ENCODE results near the gene TACR3.
"Not testable (repeated sequence)": the region's sequence is repeated elsewhere in the genome, so short reads cannot be mapped to it uniquely, and the experiment has no call there.

Gene TACR3, protein sequence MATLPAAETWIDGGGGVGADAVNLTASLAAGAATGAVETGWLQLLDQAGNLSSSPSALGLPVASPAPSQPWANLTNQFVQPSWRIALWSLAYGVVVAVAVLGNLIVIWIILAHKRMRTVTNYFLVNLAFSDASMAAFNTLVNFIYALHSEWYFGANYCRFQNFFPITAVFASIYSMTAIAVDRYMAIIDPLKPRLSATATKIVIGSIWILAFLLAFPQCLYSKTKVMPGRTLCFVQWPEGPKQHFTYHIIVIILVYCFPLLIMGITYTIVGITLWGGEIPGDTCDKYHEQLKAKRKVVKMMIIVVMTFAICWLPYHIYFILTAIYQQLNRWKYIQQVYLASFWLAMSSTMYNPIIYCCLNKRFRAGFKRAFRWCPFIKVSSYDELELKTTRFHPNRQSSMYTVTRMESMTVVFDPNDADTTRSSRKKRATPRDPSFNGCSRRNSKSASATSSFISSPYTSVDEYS

DNA sequence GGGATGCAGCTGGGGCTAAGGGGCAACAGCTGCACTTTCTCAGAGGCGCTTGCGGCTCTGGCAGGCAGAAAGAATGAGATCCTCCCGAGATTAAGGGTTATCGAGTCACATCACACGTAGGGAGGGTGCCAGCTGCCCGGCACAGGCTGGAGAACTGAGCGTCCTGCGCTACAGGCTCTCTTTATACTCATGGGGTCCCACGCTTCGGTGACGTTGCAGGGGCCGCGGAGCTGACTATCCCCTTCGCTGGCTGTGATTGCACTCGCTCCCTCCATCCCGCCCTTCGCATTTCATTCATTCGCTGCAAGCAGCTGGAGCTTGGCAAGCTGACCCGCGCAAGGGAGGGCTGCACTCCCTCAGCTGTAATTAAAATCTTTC, at the start of gene TACR3:
TSS of gene TACR3 (minus strand) at position 156 of the 378 bp plus-strand sequence. CDS start 310 bp downstream, outside the sequence.
- FAIRE-seq = no peak

DNA sequence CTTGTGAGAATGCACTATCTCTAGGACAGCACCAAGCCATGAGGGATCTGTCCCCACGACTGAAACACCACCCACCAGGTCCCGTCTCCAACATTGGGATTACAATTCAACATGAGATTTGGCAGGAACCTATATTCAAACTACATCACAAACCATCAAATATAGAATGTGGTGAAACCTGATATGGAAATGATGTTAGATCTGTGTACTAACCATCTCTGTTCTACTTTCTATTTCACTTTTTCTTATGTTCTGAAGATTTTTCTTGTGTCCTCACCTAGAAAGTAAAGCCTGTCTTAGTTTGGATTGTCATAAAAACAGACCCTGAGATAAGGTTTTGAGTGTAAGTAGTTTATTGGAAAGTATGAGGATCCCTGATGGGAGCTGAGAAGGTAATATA, 37.8 kb upstream of the TACR3 start:
- no peak for FAIRE-seq

DNA sequence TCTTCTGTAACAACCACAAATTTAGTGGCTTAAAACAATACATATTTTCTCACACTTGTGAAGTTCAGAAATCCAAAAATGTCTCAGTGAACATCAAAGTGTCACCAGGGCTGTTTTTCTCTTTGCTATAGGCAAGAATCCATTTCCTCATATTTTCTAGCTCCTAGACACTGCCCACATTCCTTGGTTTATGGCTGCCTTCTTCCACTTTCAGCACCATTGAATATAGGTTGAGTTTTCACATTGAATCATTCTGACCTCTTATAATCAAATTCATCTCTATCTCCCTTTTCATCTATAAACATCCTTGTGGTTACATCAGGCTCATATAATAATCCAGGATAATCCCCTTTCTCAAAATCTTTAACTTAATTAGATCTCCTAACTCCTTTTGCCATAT, 37.0 kb upstream of the TACR3 start:
- no peak for FAIRE-seq

DNA sequence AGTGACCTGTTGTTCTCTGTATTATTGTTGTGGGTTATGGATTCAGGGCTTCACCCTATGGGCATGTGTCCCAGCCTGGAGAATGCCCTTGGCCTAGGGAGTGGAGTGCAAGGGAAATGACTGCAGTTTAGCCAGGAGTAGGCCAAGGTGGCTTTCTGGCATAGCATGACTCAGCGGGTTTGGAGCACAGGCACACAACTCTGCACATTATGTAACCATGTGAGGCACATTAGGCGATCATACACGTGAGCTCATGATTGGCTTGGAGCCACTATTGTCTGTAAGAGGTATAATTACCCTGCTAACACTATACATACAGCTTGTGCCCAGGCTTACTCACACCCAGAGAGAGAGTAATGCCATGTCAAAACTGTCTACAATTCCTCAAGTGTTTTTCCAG, 35.1 kb upstream of the TACR3 start:
- FAIRE-seq = no peak

DNA sequence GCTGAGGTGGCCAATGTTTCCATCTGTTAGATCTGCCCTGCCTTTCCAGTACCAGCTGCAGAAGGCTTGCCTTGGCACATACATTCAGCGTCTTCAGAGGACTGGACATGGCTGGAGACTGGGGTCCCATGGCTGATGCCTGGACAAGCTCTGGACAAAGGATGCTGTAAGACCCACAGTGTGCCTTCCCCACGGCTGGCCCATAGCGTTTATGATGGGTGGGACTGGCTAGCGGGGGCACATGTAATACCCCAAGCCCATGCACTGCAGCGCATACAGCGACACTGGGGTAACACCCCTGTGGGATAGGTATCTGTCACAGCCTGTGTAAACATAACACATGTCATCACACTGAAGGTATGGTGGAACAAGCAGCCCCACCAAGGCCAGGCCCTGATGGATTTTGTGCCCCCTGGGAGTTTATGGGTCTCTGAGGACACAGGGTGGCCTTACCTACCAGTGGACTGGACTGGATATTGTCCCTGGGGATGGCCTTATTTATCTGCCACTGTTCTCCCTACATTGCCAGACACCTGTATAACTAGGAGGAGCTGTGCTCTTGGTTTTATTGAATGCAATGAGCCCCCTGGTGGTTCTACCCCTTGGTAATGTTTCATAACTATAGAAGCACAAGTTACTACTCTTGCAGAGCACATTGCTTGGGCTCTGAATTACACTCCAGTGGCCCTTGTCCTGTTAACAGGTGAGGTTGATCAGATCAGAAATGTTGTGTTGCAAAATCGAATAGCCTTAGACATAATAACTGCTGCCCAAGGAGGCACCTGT, 34.3 kb upstream of the TACR3 start:
- no peak for FAIRE-seq

DNA sequence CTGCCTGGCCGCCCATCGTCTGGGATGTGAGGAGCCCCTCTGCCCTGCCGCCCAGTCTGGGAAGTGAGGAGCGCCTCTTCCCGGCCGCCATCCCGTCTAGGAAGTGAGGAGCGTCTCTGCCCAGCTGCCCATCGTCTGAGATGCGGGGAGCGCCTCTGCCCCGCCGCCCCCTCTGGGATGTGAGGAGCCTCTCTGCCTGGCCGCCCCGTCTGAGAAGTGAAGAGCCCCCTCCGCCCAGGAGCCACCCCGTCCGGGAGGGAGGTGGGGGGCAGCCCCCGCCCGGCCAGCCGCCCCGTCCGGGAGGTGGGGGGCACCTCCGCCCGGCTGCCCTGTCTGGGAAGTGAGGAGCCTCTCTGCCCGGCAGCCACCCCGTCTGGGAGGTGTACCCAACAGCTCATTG, 3.4 kb upstream of the TACR3 start:
- not testable (repeated sequence) for FAIRE-seq

DNA sequence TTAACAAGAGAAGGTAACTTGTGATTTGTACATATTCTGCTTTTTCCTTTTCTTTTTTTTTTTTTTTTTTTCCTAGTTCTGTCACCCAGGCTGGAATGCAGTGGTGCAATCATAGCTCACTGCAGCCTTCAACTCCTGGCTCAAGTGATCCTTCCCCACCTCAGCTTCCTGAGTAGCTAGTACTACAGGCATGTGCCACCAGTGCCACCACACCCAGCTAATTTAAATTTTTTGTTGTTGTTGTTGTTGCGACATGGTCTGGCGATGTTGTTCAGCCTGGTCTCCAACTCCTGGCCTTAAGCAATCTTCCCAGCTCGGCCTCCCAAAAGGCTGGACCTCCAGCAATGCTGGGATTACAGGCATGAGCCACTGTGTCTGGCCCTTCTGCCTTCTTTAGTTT, 1.5 kb upstream of the TACR3 start:
- no peak for FAIRE-seq

DNA sequence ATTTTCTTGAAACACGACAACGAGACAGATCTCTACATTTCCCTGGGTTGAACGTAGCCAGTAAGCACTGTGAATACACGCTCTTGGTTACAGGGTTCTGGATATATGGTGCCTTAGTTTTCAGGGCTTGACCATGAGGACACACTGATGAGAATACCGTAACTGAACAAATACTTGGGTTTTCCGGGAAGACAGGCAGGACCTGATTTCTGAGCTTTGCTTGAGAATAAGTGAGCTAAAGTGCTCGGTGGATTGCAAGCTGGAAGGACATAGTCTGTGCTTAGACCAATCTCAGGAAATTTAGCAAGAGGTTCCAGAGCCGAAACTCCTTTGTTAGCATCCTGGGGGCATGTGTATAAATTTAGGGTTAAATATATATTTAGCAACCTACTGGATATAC, 876 bp upstream of the TACR3 start:
- FAIRE-seq = no peak

DNA sequence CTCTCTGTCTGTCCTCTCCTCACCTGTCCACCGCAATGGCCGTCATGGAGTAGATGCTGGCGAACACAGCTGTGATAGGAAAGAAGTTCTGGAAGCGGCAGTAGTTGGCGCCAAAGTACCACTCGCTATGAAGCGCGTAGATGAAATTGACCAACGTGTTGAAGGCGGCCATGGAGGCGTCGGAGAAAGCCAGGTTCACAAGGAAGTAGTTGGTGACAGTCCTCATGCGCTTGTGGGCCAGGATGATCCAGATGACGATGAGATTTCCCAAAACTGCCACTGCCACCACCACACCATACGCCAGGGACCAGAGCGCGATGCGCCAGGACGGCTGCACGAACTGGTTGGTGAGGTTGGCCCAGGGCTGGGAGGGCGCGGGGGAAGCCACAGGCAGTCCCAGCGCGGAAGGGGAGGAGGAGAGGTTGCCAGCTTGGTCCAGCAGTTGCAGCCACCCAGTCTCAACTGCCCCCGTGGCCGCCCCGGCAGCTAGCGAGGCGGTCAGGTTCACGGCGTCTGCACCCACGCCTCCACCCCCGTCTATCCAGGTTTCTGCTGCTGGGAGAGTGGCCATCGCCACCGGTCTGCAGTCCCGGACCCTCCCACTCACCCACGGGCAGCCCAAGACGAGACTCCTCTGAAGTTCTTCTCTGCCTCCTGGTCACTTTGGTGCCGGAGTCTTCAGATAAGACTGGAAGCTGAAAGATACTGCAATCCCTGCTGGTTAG, 518 bp downstream of the TACR3 start:
- FAIRE-seq = no peak

DNA sequence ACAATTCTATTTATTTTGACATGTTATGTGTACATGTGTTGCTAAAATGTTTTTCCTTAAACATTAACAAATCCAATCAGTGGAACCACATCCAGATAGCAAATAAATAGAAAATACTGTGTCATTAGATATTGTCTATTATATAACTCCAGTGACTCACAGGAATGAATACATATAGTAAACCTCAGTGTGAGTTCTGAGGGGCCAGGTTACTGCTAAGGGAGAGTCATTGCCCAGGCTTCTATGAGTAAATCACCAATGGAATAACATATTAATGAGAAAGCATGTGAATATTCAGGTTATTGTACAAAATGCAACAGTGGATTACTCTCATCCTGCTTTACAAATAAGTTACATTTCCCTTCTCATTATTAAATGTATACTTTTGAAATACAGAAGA, 27.2 kb downstream of the TACR3 start:
- FAIRE-seq = no peak

DNA sequence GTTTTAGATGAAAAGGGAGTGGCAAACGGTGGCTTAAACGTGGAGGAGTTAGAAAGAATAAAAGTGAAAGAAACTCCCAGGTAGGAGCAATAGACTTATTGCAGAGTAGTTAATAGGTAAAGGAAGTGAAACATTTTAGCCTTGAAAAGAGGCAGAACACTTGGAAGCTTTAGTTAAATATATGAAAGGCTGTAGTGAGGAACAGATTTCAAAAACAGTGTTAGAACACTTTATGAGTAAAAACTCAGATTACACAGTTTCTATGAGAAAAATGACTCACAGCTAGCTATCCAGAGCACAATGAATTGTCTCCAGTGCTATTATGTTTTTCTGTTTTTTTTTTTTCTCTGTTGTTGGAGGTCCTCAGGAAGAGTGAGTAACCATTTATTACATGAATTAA, 45.8 kb downstream of the TACR3 start:
- no peak for FAIRE-seq

DNA sequence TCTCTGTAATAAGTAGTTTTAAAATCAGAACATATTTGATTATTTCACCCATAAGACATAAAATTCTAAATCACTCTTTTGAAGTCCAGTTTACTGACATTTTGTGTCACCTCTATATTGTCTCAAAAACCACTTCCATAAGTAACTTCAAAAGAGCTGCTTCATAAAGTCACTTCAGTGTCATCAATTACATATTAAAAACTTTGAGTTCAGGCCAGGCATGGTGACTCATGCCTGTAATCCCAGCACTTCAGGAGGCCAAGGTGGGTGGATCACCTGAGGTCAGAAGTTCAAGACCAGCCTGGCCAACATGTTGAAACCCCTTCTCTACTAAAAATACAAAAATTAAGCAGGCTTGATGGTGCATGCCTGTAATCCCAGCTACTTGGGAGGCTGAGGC, 53.0 kb downstream of the TACR3 start:
- not testable (repeated sequence) for FAIRE-seq

DNA sequence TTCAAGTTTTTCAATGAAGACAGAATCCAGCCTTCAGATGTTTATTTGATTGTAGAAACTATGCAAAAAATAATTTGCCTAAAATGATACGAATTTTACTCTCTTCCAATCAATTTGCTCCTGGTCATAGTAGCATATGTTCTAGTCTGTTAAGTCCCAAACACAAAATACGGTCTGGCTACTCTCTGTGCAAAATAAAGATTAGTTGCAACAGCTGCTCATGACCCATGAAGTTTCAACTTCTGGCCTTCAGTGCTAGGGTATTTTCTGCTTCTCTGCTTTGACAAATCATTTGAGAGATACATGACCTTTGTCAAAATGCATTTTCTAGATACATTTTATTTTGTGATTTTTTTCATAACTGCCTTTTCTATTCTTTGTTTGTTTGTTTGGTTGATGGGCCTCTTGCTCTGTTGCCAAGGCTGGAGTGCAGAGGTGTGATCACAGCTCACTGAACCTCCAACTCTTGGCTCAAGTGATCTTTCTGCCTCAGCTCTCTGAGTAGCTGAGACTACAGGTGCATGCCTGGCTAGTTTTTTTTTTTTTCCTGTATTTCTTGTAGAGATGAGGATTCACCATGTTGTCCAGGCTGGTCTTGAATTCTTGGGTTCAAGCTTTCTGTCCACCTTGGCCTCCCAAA, 55.2 kb downstream of the TACR3 start:
- FAIRE-seq = no peak

DNA sequence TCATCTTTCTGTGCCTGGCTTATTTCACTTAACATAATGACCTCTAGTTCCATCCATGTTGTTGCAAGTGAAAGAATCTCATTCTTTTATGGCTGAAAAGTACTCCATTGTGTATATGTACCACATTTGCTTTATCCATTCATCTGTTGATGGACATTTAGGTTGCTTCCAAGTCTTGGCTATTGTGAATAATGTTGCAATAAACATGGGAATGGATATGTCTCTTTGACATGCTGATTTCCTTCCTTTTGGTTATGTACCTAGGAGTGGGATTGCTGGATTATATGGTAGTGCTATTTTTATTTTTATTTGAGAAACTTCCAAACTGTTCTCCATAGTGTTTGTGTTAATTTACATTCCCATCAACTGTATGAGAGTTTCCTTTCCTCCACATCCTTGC, 71.2 kb downstream of the TACR3 start:
- FAIRE-seq = no peak

DNA sequence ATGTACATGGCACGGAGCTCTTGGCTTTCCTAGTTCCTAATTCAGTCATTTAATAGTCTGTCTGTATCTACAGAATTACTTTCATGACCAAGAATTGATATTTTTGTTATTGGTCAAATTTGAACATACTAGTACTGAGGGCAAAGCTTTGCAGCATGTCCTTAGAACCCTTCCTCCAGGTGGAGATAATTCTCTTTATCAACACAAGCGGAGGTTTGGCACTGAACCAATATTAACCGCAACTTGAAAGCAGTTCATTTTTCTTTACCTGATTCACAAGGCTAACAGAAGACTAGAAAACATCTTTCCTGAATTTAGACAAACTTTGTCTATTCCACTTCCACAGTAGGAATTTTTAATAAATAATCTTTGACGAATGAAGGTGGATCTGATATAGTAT, 73.8 kb downstream of the TACR3 start:
- no peak for FAIRE-seq

DNA sequence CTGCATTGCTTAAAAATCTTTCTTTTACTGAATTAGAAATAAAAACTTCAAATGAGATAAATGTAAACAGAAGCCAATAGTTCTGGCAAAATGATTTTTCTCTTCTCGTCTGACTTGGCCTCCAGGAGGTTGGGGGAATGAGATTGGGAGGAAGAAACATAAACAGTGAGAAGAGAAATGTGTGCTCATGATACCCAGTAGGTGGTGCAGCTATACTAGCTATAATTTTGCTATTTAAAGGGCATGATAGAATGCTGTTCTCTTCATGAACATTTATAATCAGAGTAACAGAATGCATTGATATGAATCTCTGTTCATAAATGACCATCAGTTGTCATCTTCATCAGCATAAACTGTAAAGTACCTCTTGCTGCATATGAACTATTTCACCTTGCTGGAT, 85.5 kb downstream of the TACR3 start:
- FAIRE-seq = no peak

DNA sequence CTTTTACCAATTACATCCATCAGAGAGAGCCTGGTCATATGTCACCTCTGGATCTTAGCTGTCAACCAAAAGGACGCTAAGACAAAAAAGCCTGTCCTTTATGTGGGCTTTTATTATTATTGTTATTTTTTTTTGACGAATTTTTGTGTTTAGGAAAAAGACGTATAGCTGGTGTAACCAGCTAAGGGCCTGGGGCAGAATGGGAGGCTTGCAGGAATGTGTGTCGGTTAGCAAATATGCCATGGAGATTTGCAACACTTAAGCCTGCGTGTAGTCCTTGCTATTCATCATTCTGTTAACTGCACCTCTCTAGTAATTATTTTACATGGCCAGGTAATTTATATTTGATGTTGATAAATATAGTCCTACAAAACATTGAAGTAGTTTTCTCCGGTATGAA, 93.5 kb downstream of the TACR3 start:
- no peak for FAIRE-seq

DNA sequence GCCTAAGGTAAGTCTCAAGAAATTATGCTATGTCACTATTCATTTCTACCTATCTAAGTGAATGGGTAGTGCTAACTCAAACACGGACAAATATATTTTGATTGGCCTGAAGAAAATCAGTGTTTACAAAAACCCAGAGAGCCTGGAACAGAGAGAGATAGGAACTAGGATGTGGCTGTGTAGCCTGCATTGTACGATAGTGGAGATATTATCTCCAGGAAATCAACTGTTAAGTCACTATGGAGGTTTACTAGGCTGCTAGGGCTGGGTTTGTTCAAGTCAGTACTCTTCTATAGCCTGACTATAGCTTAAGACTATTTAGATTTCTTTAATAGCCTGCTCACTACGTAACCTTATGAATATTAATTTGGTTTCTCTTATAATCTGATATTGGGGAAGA, 127.9 kb downstream of the TACR3 start:
- no peak for FAIRE-seq

DNA sequence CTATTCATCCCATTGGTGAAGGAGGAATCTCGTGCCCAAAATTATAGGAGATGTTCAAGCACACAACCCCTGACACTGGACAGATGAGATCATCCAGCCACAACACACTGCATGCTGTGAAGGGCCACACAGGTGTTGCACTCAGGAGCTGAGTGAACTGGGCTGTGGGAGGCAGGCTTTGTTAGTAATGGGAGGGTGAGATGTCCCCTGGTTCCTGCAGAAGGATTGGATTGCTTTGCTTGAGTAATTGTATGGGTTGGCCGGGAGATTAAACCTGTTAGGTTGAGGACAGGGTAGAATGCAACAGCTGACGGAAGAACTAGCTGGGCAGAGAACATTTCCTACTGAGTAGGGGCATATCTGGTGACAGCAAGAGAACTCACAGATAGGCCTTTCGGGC, 152.2 kb downstream of the TACR3 start:
- no peak for FAIRE-seq

DNA sequence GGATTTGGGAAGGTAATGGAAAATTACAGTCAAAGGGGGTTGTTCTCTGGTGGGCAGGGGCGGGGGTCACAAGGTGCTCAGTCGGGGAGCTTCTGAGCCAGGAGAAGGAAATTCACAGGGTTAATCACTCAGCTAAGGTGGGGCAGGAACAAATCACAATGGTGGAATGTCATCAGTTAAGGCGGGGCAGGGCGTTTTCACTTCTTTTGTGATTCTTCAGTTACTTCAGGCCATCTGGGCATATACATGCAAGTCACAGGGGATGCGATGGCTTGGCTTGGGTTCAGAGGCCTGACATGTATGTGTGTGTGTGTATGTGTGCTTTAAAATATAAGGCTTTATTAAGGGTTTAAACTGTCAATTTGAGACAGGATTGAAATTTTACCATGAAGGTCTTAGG, 160.6 kb downstream of the TACR3 start:
- not testable (repeated sequence) for FAIRE-seq
